Activated CD4-positive, alpha-beta T cell treated with anti-CD3 and anti-CD28 coated beads, Interleukin-2, Interleukin-4, amounts not matched to agents 100 ng/mL and 50 ng/mL, durations not matched to agents 16 hours and 8 hours (primary cell): Measurements from ENCODE around the gene INCA1.
"Not testable (repeated sequence)": the region's sequence is repeated elsewhere in the genome, so short reads cannot be mapped to it uniquely, and the experiment has no call there.

Experiments used
- DNase-seq: peaks from one replicate; pipeline ENCODE4 v3.0.0-alpha.2; 2020; ENCODE audit warnings: low spot score

INCA1 gene, protein sequence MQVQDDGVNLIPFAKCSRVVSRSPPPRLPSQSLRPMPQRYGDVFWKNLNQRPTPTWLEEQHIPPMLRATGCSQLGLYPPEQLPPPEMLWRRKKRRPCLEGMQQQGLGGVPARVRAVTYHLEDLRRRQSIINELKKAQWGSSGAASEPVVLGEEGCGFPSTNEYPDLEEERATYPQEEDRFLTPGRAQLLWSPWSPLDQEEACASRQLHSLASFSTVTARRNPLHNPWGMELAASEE

DNA sequence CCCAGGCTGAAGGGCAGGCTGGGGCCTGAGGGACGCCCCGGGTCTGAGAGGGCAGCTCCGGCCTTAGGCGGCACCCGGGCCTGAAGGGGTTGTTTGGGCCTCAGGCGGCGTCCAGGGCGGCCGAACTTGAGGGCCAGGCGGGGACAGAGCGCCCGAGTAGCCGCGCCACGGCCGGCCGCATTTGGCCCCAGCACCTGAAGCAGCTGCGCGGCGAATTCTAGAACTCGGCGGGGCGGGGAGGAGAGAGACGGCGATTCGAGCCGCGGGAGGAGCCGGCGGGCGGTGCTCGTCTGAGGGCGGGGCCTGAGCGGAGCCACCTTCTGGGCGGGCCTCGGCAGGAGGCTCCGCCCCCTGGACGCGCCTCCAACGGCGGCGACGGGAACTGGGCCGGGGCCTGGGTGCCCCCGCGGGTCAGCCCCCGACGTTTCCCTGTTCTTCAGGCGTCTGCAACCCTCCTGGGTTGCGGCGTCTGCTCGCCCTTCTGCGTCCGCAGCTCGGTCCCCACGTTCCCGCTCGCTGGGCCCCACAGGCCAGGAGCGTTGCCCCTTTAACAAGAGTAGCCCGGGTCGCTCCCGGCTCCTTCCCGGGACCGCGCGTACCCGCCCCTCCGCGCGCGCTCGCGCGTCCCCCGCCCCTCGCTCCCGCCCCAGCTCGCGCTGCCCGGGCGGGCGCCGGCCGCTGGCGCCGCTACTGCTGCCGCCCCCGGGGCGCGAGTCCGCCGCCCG, at the start of gene INCA1, which contains the start of gene KIF1C:
INCA1 (minus strand) TSS at position 221 of the 725 bp plus-strand sequence. CDS start 3,085 bp downstream, outside the sequence.
KIF1C (plus strand) TSS at position 649 of the 725 bp plus-strand sequence. CDS start 2,297 bp downstream, outside the sequence.
- peak; percentile 91 for DNase-seq

DNA sequence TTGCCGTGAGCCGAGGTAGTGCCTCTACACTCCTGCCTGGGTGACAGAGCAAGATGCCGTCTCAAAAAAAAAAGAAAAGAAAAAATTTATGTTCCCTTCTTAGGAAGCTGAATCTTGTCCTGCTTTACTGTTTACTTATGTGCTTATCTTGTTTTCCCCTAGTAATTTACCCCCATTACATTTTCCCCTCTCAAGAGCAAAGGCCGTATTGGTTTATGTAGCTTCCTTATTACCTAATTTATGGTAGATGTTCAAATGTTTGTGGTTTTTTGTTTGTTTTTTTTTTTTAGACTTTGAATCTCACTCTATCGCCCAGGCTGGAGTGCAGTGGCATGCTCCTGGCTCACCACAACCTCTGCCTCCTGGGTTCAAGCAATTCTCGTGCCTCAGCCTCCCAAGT, 48.2 kb upstream of the INCA1 start:
- no peak for DNase-seq

DNA sequence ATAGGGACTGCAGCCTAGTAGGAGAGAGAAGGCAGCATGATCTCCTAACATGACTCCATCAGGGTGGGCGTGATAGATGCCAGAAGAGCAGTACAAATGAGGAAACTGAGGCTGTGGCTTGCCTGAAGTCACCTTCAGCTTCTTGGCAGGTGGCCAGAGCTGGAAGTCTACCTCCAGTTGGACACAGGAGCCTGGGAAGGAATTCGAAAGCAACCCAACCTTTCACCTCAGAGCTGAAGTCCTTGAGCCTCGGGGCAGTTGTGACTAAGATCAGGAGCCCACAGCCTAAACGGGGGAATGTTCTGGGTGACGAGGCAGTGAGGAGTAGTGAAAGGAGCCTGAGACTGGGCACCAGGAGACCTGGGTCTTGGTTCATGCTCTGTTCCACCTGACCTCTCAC, 47.3 kb upstream of the INCA1 start:
- DNase-seq, result no peak

DNA sequence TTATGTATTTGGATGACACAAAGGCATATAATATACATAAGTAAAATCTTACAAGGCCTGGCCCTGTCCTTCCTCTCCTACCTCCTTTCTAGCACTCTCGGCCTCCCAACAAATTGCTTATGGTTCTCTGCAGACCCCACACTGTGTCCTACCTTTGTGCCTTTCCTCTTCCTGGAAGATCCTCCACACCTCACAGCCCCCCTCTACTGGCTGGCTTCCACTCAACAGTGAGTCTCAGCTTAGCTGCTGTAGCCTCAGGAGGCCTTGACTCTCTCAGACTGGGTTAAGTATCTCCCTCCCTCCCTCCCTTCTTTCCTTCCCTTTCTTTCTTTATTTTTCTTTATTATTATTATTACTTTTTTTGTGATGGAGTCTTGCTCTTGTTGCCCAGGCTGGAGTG, 46.2 kb upstream of the INCA1 start:
- no peak for DNase-seq

DNA sequence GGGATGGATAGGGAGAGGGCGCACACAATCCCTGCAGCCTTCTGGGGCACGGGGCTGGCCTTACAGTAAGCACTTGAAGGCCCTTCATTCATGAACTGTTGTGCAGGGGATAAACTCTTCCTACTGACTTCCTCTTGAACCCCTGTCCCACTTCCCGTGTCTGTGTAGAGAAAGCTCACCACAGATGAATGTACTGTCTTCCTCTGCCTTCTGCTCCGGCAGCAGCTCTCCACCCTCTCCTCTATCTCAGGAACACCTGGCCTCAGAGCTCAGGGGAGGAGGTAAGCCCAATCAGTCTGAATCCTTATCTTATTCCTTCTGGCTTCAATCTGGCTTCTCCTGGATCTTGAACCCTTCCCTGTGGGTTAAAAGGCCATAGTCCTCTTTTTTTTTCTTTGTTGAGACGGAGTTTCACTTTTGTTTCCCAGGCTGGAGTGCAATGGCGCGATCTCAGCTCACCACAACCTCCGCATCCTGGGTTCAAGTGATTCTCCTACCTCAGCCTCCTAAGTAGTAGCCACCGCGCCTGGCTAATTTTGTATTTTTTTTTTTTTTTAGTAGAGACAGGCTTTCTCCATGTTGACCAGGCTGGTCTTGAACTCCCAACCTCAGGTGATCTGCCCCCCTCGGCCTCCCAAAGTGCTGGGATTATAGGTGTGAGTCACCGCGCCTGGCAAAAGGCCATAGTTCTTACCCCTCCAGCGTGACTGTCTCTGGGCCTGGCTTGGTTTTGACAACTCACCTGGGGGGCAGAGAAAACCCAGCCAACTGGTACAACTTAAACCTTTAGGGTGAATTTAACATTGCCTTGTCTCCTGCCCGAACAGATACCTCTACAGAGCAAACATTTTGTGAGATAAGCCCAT, 45.1 kb upstream of the INCA1 start:
- DNase-seq, result no peak

DNA sequence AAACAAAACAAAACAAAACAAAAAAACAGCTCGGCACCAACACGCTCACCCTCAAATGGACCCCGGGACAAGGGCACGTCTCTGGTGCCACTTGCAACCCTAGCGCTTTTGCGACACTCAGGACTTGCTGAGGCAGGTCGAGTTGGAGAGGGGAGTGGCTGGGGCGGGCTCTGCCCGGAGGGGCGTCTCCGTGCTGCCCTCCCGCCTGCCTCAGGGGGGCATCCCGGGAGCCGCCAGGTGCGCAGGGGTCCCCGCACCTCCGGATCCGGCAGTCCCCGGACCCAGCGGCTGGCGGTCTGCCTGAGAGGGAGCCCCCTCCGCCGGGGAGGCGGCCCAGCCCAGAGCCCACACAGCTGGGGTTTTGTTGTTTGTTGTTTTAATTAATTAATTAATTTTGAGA, 38.0 kb upstream of the INCA1 start, which contains the start of gene SLC52A1:
SLC52A1 (minus strand) TSS at position 112 of the 400 bp plus-strand sequence. CDS start 820 bp downstream, outside the sequence.
- DNase-seq, result no peak

DNA sequence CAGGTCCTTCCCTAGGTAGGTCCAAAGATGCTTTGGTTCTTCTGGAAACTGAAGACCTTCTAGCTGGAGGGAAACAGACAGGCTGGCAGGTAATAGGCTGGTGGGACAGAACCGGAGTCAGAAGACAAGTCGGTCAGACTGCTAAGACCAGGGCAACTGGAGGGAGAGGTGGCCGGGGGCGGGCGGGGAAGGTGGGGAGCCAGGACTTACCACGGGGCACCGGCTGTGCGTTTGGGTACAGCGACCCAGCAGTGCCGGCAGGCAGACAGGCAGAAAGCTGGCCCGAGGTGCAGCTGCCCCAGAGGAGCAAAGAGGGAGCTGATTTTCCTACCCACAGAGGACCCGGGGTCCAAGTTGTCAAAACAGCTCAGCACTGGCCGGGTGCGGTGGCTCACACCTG, 37.3 kb upstream of the INCA1 start:
- no peak for DNase-seq

DNA sequence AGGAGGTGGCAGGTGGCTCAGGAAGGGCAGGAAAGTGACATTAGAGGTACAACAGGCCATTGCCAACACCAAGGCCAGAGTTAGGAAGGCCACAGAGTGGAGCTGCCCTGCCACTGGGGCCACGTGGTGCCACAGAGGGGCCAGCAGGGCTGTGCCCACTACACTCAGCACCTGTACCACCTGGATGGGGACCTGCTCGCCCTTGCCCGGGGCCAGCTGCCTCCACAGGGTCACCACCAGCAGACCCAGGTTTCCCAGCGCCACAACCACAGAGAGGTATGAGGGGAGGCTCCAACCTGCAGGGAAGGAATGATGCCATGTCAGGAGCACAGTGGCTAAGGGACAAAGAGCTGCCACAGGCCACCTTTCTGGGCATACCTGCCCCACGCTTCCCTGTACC, 36.7 kb upstream of the INCA1 start:
- DNase-seq, result no peak

DNA sequence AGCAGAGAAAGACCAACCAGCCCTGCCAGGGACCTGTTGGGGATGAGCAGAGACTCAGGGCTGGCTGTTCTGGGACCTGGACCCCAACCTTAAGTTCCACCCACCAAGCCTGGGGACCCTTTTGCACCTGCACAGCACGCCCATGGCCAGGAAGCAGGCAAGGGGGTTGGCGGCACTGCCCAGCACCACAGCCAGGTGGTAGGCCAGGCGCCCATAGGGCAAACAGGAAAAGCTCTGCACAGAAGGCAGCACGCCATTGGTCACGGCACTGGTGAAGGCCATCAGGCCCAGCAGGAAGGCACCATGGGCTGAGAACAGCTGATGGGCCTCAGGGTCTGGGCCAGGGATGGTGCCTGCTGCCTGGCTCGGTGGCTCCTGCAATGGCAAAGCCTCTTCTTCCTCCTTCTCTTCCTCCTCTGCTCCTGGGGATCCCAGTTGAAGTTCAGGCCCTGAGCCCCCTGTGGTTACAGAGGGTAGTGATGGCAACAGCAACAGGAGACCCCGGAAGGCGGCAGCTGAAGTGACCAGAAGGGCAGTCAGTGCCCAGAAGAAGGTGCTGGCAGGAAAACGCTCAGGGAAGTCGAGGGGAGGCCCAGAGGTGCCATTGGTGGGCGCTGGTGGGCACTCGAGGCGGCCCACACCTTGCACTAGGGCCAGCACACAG, 36.2 kb upstream of the INCA1 start:
- DNase-seq, result no peak

DNA sequence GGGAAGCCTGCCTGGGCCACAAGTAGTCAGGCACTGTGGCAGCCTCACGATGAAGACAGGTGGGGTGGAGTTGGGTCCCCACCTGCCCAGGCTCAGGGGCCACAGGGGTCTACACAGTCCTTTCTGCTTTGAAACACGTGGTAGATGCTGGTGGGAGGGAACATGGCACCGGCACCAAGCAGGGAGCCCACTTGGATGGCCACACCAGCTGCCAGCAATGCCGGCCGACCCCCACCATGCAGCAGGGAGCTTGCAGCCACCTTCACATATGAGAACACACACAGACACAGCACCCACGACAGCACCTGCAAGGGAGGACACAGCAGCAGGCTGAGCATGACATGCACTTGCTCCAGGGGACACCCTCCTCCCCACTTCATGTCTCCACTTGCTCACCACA, 35.5 kb upstream of the INCA1 start:
- no peak for DNase-seq

DNA sequence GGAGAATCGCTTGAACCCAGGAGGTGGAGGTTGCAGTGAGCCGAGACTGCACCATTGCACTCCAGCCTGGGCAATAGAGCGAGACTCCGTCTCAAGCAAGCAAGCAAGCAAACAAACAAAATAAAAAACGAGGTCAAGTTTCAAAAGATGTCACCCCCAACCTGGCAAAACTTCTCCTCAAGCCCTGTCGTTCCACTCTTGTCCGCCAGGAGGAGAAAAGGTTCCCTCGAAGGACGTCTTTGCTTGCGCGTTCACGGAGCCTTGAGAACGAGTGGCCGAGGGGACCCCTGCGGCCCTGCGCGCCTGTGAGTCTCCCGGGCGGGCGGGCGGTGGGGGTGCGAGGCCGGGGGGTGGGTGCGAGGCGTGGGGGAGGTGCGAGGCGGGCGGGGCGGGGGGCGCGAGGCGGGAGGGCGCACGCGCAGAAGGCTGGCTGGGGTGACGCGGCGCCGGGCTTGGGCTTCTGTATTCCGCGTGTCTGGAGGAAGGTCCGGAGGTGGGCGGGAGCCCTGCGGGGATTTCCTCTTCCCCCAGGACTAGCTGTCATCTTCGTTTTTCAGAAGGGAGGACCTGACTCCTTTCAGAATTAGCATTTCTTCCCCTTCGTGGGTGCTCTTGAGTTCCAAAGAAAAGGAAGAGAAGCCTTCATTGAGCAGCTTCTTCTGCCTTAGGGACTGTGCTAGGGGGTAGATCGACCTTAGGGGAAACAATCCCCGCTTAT, 34.2 kb upstream of the INCA1 start:
- DNase-seq, result peak; percentile 84

DNA sequence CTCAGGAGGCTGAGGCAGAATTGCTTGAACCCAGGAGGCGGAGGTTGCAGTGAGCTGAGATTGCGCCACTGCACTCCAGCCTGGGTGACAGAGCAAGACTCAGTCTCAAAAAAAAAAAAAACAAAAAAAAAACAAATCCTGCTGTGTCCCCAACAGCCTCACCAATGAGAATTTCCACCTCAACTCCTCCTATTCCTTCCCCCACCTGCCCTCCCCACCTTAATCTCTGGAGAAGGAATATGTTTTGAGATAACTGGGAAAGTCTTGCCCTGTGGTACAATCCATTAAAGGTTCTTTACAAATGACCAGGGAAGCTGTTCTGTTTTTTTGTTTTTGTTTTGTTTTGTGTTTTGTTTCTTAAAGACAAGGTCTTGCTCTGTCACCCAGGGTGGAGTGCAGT, 32.8 kb upstream of the INCA1 start:
- DNase-seq, result not testable (repeated sequence)

DNA sequence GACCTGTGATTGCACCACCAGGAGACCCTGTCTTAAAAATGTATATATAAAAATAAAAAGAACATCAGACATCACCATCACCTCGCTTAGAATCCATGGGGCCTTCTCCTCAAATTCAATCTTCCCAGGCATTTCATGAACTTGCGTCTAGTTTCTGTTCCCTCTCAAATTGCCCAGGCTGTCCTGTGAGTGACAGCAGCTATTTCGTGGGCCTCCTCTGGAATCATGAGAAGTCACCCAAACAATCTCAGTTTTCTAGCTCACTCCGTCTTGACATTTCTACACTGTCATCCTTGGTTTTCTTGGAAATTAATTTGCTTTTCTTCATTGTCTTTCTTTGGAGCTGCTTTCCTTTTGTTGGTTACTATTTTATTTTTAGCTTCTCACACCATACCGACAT, 30.6 kb upstream of the INCA1 start:
- DNase-seq, result no peak

DNA sequence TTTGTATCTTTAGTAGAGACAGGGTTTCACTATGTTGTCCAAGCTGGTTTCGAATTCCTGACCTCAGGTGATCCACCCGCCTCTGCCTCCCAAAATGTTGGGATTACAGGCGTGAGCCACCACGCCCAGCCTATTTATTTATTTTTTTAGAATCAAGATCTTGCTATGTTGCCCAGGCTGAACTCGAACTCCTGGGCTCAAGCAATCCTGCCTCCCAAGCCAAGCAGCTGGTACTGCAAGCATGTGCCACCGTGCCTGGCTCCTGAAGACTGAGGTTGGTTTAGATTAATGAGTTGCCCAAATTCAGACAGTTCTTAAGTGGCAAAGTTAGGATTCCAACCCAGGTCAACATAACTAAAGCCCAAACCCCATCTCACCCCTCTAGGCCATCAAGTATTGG, 30.0 kb upstream of the INCA1 start:
- no peak for DNase-seq

DNA sequence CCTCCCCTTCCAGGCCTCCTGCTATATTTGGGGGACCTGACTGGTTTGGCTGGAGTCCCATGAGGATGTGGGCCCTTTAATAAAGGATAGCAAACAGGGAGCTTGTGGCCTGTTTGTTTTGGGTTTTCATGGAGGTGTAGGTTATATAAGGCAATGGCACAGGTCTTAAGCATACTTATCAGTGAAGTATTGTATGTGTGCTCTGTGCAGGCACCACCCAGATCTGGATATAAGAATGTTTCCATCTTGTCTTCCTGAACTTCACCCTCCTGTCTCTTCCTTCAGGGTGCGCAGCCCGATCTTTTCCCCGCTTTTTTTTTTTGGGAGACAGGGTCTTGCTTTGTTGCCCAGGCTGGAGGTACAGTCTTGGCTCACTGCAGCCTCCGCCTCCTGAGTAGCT, 27.3 kb upstream of the INCA1 start:
- DNase-seq, result no peak

DNA sequence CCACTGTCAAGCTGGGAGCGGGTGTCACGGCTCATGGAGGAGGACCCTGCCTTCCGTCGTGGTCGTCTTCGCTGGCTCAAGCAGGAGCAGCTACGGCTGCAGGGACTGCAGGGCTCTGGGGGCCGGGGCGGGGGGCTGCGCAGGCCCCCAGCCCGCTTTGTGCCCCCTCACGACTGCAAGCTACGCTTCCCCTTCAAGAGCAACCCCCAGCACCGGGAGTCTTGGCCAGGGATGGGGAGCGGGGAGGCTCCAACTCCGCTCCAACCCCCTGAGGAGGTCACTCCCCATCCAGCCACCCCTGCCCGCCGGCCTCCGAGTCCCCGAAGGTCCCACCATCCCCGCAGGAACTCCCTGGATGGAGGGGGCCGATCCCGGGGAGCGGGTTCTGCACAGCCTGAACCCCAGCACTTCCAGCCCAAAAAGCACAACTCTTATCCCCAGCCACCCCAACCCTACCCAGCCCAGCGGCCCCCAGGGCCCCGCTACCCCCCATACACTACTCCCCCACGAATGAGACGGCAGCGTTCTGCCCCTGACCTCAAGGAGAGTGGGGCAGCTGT, 26.3 kb upstream of the INCA1 start:
- DNase-seq, result no peak

DNA sequence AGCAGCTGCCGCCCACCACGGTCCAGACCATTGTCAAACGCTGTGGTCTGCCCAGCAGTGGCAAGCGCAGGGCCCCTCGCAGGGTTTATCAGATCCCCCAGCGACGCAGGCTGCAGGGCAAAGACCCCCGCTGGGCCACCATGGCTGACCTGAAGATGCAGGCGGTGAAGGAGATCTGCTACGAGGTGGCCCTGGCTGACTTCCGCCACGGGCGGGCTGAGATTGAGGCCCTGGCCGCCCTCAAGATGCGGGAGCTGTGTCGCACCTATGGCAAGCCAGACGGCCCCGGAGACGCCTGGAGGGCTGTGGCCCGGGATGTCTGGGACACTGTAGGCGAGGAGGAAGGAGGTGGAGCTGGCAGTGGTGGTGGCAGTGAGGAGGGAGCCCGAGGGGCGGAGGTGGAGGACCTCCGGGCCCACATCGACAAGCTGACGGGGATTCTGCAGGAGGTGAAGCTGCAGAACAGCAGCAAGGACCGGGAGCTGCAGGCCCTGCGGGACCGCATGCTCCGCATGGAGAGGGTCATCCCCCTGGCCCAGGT, 24.9 kb upstream of the INCA1 start:
- no peak for DNase-seq

DNA sequence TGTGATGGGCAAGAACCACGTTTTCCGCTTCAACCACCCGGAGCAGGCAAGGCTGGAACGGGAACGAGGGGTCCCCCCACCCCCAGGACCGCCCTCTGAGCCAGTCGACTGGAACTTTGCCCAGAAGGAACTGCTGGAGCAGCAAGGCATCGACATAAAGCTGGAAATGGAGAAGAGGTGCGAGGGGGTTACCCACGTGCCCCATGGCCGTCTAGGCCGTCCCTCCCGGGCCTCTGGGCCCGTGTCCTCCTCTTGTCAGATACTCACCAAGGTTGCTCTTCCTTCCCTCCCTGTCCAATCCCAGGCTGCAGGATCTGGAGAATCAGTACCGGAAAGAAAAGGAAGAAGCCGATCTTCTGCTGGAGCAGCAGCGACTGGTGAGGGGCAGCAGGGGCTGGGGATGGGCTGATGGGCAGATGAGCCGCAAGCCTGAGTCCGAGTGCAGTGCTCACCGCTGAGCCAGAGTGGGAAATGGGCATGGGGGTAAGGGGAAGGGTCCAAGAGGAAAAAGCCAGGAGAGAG, 23.2 kb upstream of the INCA1 start:
- DNase-seq, result no peak

DNA sequence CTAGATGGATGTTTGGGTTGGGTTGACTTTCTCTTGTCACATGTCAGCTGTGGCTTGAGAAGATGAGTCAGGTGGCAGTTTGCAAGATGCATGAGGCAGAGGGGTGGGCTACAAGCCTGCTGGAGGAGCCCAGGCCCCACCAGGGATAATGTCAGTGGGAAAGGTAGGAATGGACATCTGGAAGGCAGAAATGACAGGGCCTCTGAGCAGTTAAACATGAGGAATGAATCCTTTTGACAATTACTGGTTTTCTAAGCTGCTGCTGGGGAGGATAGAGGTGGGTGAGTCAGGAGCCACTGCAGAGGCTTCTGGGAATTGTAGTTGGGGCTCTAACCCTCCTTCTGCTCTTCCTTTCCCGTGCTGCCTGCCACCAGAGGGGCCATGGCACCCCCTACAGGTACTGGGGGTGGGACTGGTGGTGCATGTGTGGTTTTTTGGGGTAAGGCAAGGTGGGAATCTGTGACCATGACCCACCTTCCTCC, 22.2 kb upstream of the INCA1 start:
- peak; percentile 42 for DNase-seq

DNA sequence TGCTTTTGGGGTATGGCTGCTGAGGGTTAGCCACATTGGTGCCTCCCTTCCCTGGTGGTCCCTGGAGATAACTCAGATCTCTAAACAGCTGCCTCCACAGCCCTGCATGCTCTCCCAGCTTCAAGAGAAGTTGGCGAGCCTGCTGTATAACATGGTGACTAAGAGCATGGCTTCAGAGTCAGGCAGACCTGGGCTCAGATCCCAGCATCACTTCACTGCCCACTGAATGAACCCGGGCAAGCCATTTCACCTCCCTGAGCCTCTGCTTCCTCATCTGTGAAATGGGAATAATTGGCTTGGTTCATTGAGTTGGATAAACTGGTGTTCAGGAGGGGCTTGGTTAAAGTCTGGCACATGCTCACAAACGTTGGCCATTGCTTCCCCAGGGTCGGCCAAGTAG, 17.0 kb upstream of the INCA1 start:
- DNase-seq, result no peak
